Measurements from ENCODE around the gene CHST15. TPM values are rescaled to one million over a fixed set of nuclear protein-coding genes. Genes with fewer than 3 reads are reported as not detected.

CHST15 gene
- total RNA-seq, 1 donor from 2014 or later: 4.5 TPM

DNA sequence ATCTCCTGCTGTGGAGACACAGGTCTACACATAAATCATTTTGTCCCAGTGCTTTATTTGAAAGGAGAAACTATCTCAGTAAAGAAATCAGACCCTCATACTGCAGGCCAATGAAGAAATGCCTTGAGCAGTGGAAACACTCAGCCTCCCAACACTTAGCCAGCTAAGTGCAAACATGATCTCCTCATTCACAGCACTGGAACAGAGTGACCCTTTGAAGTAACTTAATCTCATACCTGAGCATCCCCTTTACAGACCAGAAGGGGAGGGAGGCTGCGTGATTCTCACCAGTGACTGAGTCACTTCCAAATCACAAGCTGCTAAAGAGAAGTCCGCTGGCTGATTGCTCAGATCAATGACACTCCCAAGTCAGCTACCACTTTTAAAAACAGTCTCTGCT is 4.5 kb downstream of the CHST15 start:
- no peak overlapping the region for H3K4me3 ChIP-seq
- H3K36me3 ChIP-seq: no peaks in the 10 kb centered on the region
- H3K27ac ChIP-seq (replicated peaks): no peak overlapping the region
- TF ChIP-seq, protein P1, sequence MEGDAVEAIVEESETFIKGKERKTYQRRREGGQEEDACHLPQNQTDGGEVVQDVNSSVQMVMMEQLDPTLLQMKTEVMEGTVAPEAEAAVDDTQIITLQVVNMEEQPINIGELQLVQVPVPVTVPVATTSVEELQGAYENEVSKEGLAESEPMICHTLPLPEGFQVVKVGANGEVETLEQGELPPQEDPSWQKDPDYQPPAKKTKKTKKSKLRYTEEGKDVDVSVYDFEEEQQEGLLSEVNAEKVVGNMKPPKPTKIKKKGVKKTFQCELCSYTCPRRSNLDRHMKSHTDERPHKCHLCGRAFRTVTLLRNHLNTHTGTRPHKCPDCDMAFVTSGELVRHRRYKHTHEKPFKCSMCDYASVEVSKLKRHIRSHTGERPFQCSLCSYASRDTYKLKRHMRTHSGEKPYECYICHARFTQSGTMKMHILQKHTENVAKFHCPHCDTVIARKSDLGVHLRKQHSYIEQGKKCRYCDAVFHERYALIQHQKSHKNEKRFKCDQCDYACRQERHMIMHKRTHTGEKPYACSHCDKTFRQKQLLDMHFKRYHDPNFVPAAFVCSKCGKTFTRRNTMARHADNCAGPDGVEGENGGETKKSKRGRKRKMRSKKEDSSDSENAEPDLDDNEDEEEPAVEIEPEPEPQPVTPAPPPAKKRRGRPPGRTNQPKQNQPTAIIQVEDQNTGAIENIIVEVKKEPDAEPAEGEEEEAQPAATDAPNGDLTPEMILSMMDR (IDR thresholded peaks at IDR 0.05; ENCODE audit: borderline replicate concordance): no peak
- peaks cover 58% of the 10 kb centered on the region for H3K27me3 ChIP-seq (ENCODE audit: low read depth)
- intact Hi-C loops (cut with micrococcal nuclease): no loop called here
- no peak for DNase-seq
- H3K4me1 ChIP-seq: peaks cover 28% of the 10 kb centered on the region
- no peaks in the 10 kb centered on the region for H3K9me3 ChIP-seq (replicated peaks)

DNA sequence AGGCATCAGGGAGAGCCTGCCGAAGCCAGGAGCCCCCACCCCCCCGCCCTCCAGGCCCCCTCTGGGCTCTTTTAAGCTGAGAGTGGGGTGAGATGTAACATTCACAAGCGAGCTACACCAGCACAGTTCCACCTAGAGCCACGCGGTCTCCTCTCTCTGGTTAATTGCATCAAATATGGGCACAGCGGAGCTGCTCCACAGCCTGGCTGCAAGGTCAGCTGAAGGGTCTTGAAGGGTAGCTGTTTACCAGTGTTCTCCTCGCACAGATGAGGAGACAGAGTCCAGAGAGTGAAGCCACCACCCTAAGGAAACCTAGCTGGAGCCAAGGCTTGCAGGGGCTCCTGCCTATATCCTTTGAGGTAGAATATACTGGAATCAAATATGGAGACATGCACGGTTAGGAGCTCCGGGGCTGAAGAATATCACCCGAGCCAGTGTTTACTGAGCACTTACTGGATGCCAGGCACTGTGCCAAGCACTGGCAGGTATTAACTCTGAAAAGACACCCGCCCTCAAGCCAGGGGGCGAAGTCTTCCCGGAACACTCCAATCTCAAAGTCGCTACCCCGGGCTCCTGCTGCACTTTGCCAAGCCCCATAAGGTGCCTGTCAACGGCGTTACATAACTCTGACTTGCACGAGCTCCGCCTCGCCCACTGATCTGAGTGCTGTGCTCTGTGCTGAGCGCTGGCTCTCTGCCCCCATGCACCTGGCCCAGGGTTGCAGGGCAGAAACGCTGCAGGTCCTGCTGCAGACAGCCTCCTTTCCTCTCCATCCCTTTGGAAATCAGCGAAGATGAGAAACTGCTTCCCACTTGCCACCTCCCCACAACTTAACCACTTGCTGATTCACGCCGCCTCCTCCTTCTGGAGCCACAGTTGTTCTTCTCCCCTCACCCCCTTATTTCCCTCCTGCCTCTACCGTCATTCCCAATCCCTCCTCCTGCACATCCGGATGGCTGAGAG is 5.4 kb downstream of the CHST15 start:
- H3K36me3 ChIP-seq: no peaks in the 10 kb centered on the region
- no peaks in the 10 kb centered on the region for H3K9me3 ChIP-seq (replicated peaks)
- no peak for DNase-seq
- H3K4me3 ChIP-seq: no peak overlapping the region
- peaks cover 49% of the 10 kb centered on the region for H3K27me3 ChIP-seq (ENCODE audit: low read depth)
- H3K4me1 ChIP-seq: peaks cover 18% of the 10 kb centered on the region
- TF ChIP-seq, protein P1 (IDR thresholded peaks at IDR 0.05; ENCODE audit: borderline replicate concordance): no peak
- H3K27ac ChIP-seq (replicated peaks): no peak overlapping the region
- intact Hi-C loops (cut with micrococcal nuclease): no loop called here

DNA sequence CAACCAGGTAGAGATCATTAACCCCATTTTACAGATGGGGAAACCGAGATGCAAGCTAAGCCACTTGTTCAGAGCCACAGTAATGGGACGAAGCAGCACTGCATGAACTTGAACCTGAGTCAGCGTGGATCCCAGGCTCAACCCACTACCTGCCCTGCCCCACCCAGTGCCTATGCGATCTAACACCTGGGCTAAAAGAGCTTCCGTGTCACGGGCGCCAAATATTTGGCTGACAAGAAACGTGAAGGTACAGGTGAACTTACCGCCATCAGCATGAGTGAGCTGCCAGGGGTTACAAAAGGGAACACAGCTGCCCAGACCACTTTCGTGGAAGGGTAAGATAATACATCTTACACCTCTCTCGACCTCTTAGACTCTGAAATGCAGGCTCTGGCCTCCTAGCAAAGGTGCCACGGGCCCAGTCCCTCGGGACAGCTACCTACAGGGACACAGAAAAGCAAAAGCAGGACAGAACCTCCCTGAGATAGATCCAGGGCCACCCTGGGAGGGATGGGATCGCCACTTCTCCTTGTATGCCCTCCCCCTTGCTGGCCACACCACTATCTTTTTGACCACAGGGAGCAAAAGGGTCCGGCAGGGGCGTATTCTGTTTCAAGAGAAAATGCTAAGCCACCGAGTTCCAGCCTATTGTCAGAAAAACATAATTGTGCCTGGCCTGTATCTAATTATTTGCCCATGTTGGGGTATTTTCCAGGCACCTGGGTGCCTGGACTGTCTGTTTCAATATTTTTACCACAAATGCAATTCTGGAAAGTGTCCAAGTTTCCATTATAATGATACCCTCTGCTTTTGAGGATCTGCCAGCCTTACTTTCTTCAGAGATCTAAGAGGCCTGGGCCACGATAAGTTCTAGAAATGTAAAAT is 6.4 kb downstream of the CHST15 start:
- peaks cover 40% of the 10 kb centered on the region for H3K27me3 ChIP-seq (ENCODE audit: low read depth)
- no peak overlapping the region for H3K27ac ChIP-seq (replicated peaks)
- DNase-seq: no peak
- peaks cover 9% of the 10 kb centered on the region for H3K4me1 ChIP-seq
- no peaks in the 10 kb centered on the region for H3K36me3 ChIP-seq
- no peaks in the 10 kb centered on the region for H3K9me3 ChIP-seq (replicated peaks)
- TF ChIP-seq, protein P1 (IDR thresholded peaks at IDR 0.05; ENCODE audit: borderline replicate concordance): no peak
- H3K4me3 ChIP-seq: no peak overlapping the region
- intact Hi-C loops (cut with micrococcal nuclease): no loop called here

DNA sequence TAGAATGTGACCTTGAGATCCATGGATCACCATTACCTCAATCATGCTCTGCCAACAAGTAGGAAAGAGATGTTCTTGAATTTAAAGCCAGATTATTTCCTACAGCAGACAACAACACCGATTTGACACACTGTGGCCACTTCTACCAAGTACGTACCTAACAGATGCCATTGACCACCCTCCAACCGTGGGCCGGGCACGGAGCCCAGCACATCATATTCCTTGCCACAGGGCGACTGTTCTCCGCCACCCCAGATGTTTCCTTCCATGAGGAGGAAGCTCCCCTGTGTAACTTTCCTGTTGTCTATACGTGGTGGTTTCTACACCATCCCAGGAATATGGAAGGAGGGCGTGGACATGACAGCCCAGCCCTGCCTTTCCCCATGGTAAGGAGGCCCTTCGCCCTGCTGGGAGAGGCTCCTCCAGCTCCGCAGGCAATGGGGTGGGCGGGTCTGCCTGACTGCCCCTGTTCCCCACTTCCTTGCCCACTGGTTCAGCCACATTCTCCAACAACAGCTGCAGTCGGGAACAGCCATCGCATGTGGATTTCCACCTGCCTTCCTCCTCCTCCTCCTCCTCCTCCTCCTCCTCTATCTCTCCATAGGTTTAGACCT is 7.2 kb downstream of the CHST15 start:
- H3K27ac ChIP-seq (replicated peaks): no peak overlapping the region
- TF ChIP-seq, protein P1 (IDR thresholded peaks at IDR 0.05; ENCODE audit: borderline replicate concordance): no peak

DNA sequence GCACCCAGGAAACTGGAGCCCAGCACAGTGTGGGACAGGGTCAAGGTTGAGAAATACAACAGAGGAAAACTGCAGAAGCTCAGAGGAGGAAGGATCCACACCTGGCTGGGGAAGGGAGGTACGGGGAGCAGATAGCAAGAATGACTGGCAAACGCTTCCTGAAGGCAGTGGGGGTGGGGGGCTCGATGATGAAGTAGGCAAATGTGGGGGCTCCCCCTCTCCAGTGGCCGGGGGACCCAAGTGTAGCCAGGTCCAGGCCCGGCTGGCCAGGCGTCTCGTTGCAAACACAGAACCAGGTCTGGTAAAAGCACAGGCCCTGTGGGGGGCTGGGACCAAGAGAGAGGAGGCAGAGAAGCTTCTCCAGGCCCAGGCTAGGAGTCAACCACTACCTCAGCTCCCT is 7.7 kb downstream of the CHST15 start:
- peaks cover 26% of the 10 kb centered on the region for H3K27me3 ChIP-seq (ENCODE audit: low read depth)
- DNase-seq: no peak
- no peaks in the 10 kb centered on the region for H3K4me1 ChIP-seq
- no peaks in the 10 kb centered on the region for H3K9me3 ChIP-seq (replicated peaks)
- TF ChIP-seq, protein P1 (IDR thresholded peaks at IDR 0.05; ENCODE audit: borderline replicate concordance): no peak
- intact Hi-C loops (cut with micrococcal nuclease): no loop called here
- no peak overlapping the region for H3K27ac ChIP-seq (replicated peaks)
- no peaks in the 10 kb centered on the region for H3K36me3 ChIP-seq
- no peak overlapping the region for H3K4me3 ChIP-seq

More for the DNA sequence above, 7.2 kb downstream of the CHST15 start:
- no peaks in the 10 kb centered on the region for H3K36me3 ChIP-seq
- DNase-seq: no peak
- no peak overlapping the region for H3K4me3 ChIP-seq
- H3K27me3 ChIP-seq (ENCODE audit: low read depth): peaks cover 31% of the 10 kb centered on the region
- intact Hi-C loops (cut with micrococcal nuclease): no loop called here
- H3K4me1 ChIP-seq: peaks cover 1% of the 10 kb centered on the region
- no peaks in the 10 kb centered on the region for H3K9me3 ChIP-seq (replicated peaks)
